Embryonic facial prominence (tissue), 1 donor: ENCODE results near the gene MIA.
"Not testable (repeated sequence)": the region's sequence is repeated elsewhere in the genome, so short reads cannot be mapped to it uniquely, and the experiment has no call there.

Experiments used
- DNase-seq: peaks from one replicate; pipeline ENCODE4 v3.0.0-alpha.2; 2016; ENCODE audit errors: extremely low spot score

MIA gene

DNA sequence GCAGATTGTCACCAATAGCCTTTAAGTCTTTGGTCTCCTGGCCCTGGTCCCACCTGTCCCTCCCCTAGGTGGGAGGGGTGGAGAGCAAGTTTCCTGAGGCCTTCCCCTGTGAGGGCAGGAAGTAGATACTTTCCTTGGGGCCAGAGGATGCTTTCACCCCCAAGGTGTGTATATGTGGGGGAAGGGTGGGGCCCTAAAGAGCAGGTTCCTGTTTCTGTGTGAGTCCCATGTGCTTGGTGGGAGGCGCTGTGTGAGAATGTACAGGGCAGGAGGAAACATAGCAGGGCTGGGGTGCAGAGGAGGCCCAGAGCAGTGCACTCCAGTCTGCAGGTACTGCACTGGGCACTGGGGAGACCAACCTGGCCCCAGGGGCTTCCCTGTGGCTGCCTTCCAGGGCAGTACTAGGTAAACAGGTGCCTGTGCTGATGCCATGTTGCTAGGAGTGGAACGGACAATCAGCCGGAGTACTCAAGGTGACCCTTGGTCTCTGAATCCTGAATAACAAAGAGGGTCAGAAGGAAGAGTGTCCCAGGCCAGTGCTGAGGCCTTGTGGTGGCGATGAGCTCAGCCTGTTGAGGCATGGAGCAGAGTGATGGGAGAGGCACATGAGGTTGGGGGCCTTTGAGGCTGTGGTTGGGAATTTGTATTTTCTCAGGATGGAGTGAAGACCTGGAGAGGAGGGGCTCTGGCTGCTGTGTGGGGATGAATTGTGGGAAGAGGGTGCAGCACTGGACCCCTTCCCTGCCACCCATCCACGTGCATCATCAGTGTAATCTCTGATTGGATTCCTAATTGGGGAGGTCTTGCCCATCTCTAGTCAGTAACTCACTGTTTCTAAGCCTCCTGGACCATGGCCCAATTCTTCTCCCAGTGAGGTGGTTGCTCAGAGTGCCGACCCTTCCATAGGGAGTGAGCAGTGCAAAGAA is 28.8 kb downstream of the MIA start:
- DNase-seq: no peak

DNA sequence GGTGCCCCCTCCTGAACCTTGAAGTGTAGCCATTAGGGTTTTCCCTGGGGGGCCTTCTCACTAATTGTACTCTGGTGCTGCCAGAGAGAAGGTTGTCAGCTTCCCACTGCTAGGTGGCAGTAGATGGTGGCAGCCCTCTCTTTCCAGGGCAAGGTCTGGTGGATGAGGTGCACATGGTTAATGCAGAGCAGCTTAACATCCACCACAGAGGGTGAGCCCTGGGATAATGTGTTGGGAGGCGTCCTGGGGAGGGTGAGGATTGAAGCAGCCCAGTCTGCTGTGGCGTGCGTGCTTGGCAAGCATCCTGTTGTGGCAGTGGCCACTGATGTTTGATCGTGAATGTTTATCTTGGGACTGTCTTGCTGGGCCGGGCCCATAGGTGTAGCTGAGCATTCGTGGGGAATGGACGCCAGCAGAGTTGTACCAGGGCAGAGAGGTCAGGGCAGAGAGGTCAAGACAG is 29.5 kb downstream of the MIA start:
- DNase-seq: no peak

DNA sequence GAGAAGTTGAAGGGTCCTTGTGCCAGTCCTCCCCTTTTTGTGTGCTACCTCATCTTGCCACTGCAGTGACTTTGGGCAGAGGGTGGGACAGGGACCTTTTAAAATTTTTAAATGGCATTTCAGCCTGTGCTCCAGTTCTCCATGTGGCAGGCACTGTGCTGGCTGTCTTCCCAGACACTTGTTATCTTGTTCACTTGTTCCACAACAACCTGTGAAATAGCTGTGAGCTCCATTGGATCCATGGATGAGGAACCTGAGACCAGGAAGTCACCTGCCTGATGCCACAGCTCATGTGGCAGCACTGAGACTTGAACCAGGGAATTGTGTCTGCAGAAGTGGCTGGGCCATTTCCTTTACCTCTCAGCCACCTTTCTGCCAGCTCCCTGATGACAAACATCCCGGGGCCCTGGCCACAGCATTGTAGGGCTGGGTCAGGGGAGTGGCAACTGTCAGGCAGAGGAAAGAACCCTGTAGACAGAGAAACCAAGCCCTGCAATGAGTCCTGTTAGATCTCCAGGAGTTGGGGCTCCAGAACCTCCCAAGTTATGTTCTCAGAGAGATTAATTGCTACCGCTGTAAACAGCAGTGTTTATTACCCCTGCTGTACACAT is 30.0 kb downstream of the MIA start:
- DNase-seq: no peak

DNA sequence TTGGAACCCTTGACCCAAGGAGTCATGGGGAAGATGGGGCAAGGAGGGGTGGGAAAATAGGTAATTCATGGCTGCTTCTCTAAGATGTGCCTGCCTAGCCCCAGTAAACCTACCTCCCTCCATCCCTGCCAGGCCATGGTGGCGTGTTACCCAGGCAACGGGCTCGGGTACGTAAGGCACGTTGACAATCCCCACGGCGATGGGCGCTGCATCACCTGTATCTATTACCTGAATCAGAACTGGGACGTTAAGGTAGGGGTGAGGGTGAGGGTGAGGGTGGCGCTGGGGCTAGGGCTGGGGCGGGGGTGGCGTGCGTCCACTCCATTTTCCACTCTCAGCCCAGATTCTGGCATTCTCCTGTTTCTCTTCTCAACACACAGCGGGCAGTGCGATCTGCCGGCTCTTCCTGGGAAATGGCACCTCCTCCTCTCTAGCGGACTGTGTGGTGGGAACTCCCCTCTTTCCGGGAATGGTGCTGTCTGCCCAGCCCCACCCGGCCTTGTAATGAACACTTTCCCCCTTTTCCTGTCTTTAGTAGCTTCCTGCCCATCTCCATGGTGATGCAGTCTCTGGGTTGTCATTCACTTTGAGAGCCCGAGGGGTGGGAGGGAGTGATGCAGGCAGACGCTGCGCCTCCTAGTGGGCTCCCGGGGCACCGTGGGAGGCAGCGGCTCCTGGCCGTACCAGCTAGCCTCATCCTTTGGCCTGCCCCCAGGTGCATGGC is 31.3 kb downstream of the MIA start:
- DNase-seq: peak; percentile 87

GRCh38 chr19:40807147-40808020 is 32.1 kb downstream of the MIA start:
- DNase-seq: no peak

DNA sequence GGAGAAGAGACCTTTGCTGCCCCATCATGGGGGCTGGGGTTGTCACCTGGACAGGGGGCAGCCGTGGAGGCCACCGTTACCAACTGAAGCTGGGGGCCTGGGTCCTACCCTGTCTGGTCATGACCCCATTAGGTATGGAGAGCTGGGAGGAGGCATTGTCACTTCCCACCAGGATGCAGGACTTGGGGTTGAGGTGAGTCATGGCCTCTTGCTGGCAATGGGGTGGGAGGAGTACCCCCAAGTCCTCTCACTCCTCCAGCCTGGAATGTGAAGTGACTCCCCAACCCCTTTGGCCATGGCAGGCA is 32.7 kb downstream of the MIA start:
- no peak for DNase-seq

- DNase-seq: no peak
Measured at GRCh38 chr19:40808497-40808896, 33.2 kb downstream of the MIA start.

DNA sequence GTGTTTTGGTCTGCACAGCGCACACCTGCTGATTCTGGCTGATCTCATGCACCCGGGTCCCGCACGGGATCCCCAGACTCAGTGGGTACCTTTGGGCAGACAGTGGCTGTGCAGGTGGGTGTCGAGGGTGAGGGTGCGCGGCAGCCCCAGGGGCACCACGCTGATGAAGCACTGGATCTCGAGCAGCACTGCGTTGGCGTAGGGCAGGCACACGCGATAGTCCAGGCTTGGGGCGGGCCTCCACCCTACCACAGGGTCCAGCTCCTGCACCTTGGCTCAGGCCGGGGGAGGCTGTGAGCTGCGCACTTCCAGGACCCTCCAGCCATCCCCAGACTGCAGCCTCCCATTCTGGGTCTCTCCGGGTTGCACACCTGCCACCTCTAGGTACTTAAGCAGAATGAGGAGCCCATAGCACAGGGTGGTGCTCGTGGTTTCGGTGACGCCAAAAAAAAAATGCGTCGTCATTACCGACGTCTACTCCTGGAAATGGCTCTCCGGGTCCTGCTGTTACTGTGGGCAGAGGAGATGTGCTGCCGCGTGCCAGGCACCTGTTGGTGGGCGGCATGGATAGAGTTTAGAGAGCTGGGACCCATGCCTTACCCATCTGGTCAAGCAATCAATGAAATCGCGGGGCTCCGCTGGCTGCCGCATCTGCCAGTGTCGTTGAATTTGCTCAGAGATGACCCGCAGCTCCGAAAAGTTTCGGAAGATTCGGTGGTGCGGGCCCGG is 34.2 kb downstream of the MIA start:
- DNase-seq: no peak

- DNase-seq: no peak
Measured at GRCh38 chr19:40810160-40810559, 34.8 kb downstream of the MIA start.

- not testable (repeated sequence) for DNase-seq
Measured at GRCh38 chr19:40810649-40811408, 35.5 kb downstream of the MIA start.

DNA sequence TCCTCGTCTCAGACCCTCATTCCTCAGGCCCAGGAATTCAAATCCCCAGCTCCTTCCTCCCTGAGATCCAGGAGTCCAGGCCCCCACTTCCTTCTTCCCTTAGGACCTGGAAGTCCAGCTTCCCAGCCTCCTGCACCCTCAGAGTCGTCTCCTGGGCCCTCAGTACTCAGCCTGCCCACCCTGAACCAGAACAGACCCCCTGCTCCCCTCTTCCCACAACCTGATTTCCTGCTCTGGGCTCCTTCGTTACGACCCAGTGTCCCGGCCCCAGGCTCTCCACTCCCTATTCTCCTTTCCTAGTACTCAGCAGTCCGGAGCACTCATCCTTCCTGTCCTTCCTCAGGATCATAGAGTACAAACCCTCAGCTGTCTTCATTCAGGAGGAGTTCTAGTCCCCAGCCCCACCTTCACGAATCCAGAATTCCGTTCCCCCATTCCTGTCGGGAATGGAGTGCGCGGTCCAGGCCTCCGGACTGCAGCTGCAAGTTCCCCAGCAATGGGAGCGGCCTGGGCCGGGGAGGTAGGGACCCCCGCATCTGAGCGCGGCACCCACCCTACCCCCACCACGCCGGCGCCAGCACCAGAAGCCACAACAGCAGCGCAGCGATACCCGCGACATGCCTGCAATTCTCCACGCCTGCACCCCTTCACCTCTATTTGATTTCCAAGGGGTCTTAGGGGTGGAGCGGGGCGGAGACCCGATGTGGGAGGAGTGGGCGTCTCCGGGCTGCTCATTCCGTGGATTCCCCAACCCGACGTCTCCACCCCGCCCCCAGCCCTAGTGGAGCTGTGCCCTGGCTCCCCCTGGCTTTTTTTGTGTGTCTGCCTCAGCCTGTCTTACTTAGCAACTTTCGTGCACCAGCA is 36.4 kb downstream of the MIA start:
- no peak for DNase-seq

GRCh38 chr19:40812571-40812970 is 37.2 kb downstream of the MIA start:
- not testable (repeated sequence) for DNase-seq

- no peak for DNase-seq
Measured at GRCh38 chr19:40813182-40813581, 37.9 kb downstream of the MIA start.

DNA sequence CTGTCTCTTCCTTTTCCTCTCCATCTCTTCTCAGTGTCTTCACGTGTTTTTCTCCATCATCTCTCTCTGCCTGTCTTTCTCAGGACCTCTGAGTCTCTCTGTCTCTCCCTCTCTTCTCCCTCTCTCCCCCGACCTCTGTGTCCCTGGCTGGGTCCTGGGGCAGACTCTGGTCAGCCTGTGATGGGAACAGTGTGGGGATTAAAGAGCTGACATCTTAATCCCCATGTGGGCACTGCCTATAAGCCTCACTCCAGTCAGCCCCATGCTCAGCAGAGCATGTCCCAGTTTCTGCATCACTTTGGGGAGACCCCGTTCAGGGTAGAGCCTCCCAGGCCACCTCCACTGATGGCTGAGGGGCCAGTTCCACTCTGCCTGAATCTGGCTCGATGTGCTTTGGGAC is 39.9 kb downstream of the MIA start:
- no peak for DNase-seq

- not testable (repeated sequence) for DNase-seq
Measured at GRCh38 chr19:40818480-40819399, 43.4 kb downstream of the MIA start.

GRCh38 chr19:40819479-40820234 is 44.3 kb downstream of the MIA start:
- not testable (repeated sequence) for DNase-seq

- DNase-seq: no peak
Measured at GRCh38 chr19:40822161-40822560, 46.8 kb downstream of the MIA start.
